T47D (cell line): Measurements from ENCODE around the gene ENDOV.

Source experiments
- DNase-seq, 2 experiments: peaks; one replicate each; pipeline versions ENCODE4 v3.0.0 to v3.0.0-alpha.2; 2011 to 2012; ENCODE audit warnings: low read depth in 1 of 2, low spot score in 1 of 2
- JUND ChIP-seq: IDR thresholded peaks from 2 replicates; pipeline ENCODE4 v1.6.1; 2012; ENCODE audit warnings: low read depth
- in situ Hi-C: cut with HindIII; loops from 2 replicates; pipeline ENCODE4 v1.10.0; 2016; ENCODE audit warnings: low sequenced_read_pairs, low pct_unique_long_range_greater_than_20kb

The ENDOV gene

GRCh38 chr17:80454557-80455335 is 39.8 kb downstream of the ENDOV start:
- in situ Hi-C loops, result no loop called here
- peak; percentile 98 to 100 for DNase-seq
- no peak for TF ChIP-seq JUND

GRCh38 chr17:80455336-80455710 is 40.4 kb downstream of the ENDOV start:
- no peak for TF ChIP-seq JUND
- DNase-seq, result peak; percentile 71 to 85

GRCh38 chr17:80455784-80456183 is 40.8 kb downstream of the ENDOV start:
- TF ChIP-seq JUND, result no peak
- in situ Hi-C loops, result no loop called here
- no peak for DNase-seq

More at GRCh38 chr17:80455336-80455710, 40.4 kb downstream of the ENDOV start:
- in situ Hi-C loops, result no loop called here

GRCh38 chr17:80456465-80457235 is 41.7 kb downstream of the ENDOV start:
- TF ChIP-seq JUND, result no peak
- in situ Hi-C loops, result no loop called here
- DNase-seq, result no peak

- DNase-seq, result no peak
- in situ Hi-C loops, result no loop called here
- no peak for TF ChIP-seq JUND
Measured at GRCh38 chr17:80457236-80457856, 42.4 kb downstream of the ENDOV start.

- in situ Hi-C loops, result no loop called here
- TF ChIP-seq JUND, result no peak
- DNase-seq, result no peak
Measured at GRCh38 chr17:80458016-80458415, 43.0 kb downstream of the ENDOV start.

GRCh38 chr17:80459234-80459633 is 44.3 kb downstream of the ENDOV start:
- in situ Hi-C loops, result no loop called here
- no peak for DNase-seq
- TF ChIP-seq JUND, result no peak

GRCh38 chr17:80460429-80460834 is 45.5 kb downstream of the ENDOV start:
- in situ Hi-C loops, result no loop called here
- TF ChIP-seq JUND, result no peak
- DNase-seq, result no peak

GRCh38 chr17:80461528-80462160 is 46.7 kb downstream of the ENDOV start:
- DNase-seq, result no peak
- in situ Hi-C loops, result no loop called here
- TF ChIP-seq JUND, result no peak

GRCh38 chr17:80463784-80464400 is 48.9 kb downstream of the ENDOV start:
- in situ Hi-C loops, result no loop called here
- no peak for DNase-seq
- no peak for TF ChIP-seq JUND

- DNase-seq, result no peak
- TF ChIP-seq JUND, result no peak
- in situ Hi-C loops, result no loop called here
Measured at GRCh38 chr17:80464486-80464885, 49.5 kb downstream of the ENDOV start.

GRCh38 chr17:80465327-80465974 is 50.5 kb downstream of the ENDOV start:
- in situ Hi-C loops, result no loop called here
- no peak for DNase-seq
- no peak for TF ChIP-seq JUND
